Aorta (tissue), 5 donors: ENCODE data around the gene POC1B. TPM values are rescaled to one million over a fixed set of nuclear protein-coding genes. Genes with fewer than 3 reads are reported as not detected.
A peak's percentile ranks its signal among the peaks of the same experiment; 100 is the strongest.
"Not testable (repeated sequence)": the region's sequence is repeated elsewhere in the genome, so short reads cannot be mapped to it uniquely, and the experiment has no call there.

ENCODE experiments used
- ATAC-seq: fragments of 200-7000 bp; cut with Tn5 transposase; one replicate; pipeline ENCODE4 v1.9.1; 2022; ENCODE audit warnings: moderate library complexity; ENCODE audit not compliant: low FRiP score
- DNase-seq, 2 donors: peaks; one replicate each; pipeline ENCODE4 v3.0.0-alpha.2; 2020
- H3K27ac ChIP-seq, 2 donors: one replicate each; pipeline ENCODE4 v1.5.1; 2013; ENCODE audit warnings: low read length in 2 of 2, mild to moderate bottlenecking in 2 of 2, moderate library complexity in 2 of 2, control low read depth in 1 of 2, inconsistent platforms in 1 of 2, low read depth in 1 of 2
- H3K27me3 ChIP-seq, 2 donors: one replicate each; pipeline ENCODE4 v1.6.1; 2013; ENCODE audit warnings: control low read depth in 1 of 2, low read length in 1 of 2, mild to moderate bottlenecking in 1 of 2, moderate library complexity in 1 of 2; ENCODE audit not compliant: insufficient read depth in 2 of 2, control insufficient read depth in 1 of 2
- H3K36me3 ChIP-seq, 2 donors: one replicate each; pipeline ENCODE4 v1.6.1; 2013; ENCODE audit warnings: control low read depth in 1 of 2, low read length in 1 of 2, mild to moderate bottlenecking in 1 of 2; ENCODE audit not compliant: insufficient read depth in 2 of 2, control insufficient read depth in 1 of 2
- H3K4me1 ChIP-seq, 2 donors: one replicate each; pipeline ENCODE4 v1.6.1; 2013; ENCODE audit warnings: low read length in 2 of 2, control low read depth in 1 of 2, mild to moderate bottlenecking in 1 of 2, moderate library complexity in 1 of 2; ENCODE audit not compliant: insufficient read depth in 2 of 2, control insufficient read depth in 1 of 2
- H3K4me3 ChIP-seq, 2 donors: one replicate each; pipeline ENCODE4 v1.5.1; 2013; ENCODE audit warnings: low read length in 2 of 2, control low read depth in 1 of 2, mild to moderate bottlenecking in 1 of 2
- H3K9me3 ChIP-seq: one replicate; pipeline ENCODE4 v1.6.1; 2013; ENCODE audit warnings: mild to moderate bottlenecking, low read length; ENCODE audit not compliant: control insufficient read depth
- WGBS, 2 donors: extraction: QIAGEN DNeasy Blood & Tissue Kit; methylation state at CpG; one replicate each; pipeline ENCODE4 v1.1.7; 2013; 5-methylcytosine and 5-hydroxymethylcytosine counted together
- intact Hi-C, 2 donors: fragments of 100-400 bp; cut with DNase I; formaldehyde crosslinking; loops; one replicate each; pipeline versions ENCODE4 v1.14.2 to v1.15.0; 2022
- polyA plus RNA-seq, 2 donors: library from polyadenylated mRNA; stranded (reverse); fragments of 200-250 nt; gene quantifications; one replicate each; pipeline ENCODE4 v1.2.3, GENCODE V29; 2013
- total RNA-seq, 2 donors: library from RNA; stranded (reverse); fragmentation: NEBNext Ultra II Directional; extraction: Animal tissue kit (Norgen Biotek cat#: 25700); gene quantifications; one replicate each; pipeline ENCODE4 v1.2.1, GENCODE V29; 2021
- donor health status: healthy with polysubstance abuse.
- donor health status: Bipolar disorder and iron deficiency.
- donor health status: DM: no; HTN: no; CAD: no.
- donor health status: DM: no; HTN: no; CAD: no.
- donor health status: DM: yes; HTN: yes; CAD: no.

POC1B gene
- total and polyA plus RNA-seq, 4 donors, result 7.3 to 21.9 (median 20.6) TPM

- intact Hi-C loops, result loop anchor here in 1 of 2 donors (10.0 kb wide), 1 partner anchor 454 kb away; no protein-coding TSS in a partner anchor
- H3K27ac ChIP-seq, result no peak overlapping the region
Observed at GRCh38 chr12:89468648-89469326, 57.1 kb downstream of the POC1B start.

GRCh38 chr12:89468017-89468416 lies 57.8 kb downstream of the POC1B start:
- Histone ChIP-seq H3K4me3 (no peak overlapping the region), H3K27ac (no peak overlapping the region), H3K4me1 (no peaks in the 10 kb centered on the region), H3K36me3 (no peaks in the 10 kb centered on the region), H3K27me3 (no peaks in the 10 kb centered on the region), H3K9me3 (no peaks in the 10 kb centered on the region)
- WGBS, 2 donors, result 88 to 95% methylated on average over 1 of the region's 1 CpG
- no peak for DNase-seq
- no peak for ATAC-seq
- intact Hi-C loops, result loop anchor here in 1 of 2 donors (10.0 kb wide), 1 partner anchor 453 kb away; no protein-coding TSS in a partner anchor

More at GRCh38 chr12:89468648-89469326, 57.1 kb downstream of the POC1B start:
- ATAC-seq (no peak), DNase-seq (no peak)
- no peaks in the 10 kb centered on the region for H3K4me1 ChIP-seq
- no peaks in the 10 kb centered on the region for H3K36me3 ChIP-seq
- no peak overlapping the region for H3K4me3 ChIP-seq
- no peaks in the 10 kb centered on the region for H3K9me3 ChIP-seq
- 89 to 95% methylated on average over 4 of the region's 4 CpGs for WGBS, 2 donors
- no peaks in the 10 kb centered on the region for H3K27me3 ChIP-seq

- Histone ChIP-seq H3K27ac (no peak overlapping the region), H3K4me3 (no peak overlapping the region), H3K9me3 (no peaks in the 10 kb centered on the region), H3K27me3 (no peaks in the 10 kb centered on the region), H3K36me3 (no peaks in the 10 kb centered on the region), H3K4me1 (no peaks in the 10 kb centered on the region)
- DNase-seq (no peak), ATAC-seq (no peak)
- intact Hi-C loops, result loop anchor here in 1 of 2 donors (10.0 kb wide), 1 partner anchor 450 kb away; no protein-coding TSS in a partner anchor
- 53 to 85% methylated on average over 4 of the region's 4 CpGs for WGBS, 2 donors
Observed at GRCh38 chr12:89464974-89465592, 60.8 kb downstream of the POC1B start.

GRCh38 chr12:89461649-89462612 lies 63.9 kb downstream of the POC1B start:
- Histone ChIP-seq H3K27me3 (no peaks in the 10 kb centered on the region), H3K9me3 (no peaks in the 10 kb centered on the region), H3K4me3 (no peak overlapping the region), H3K36me3 (no peaks in the 10 kb centered on the region), H3K27ac (no peak overlapping the region), H3K4me1 (no peaks in the 10 kb centered on the region)
- intact Hi-C loops, result loop anchor here (2.0 to 10.0 kb wide), 2 partner anchors 411 to 447 kb away; no protein-coding TSS in a partner anchor
- DNase-seq (no peak), ATAC-seq (peak; percentile 89)
- WGBS, 2 donors, result 25 to 28% methylated on average over 6 of the region's 6 CpGs

GRCh38 chr12:89461190-89461589 lies 64.7 kb downstream of the POC1B start:
- H3K36me3 ChIP-seq, result no peaks in the 10 kb centered on the region
- H3K4me1 ChIP-seq, result no peaks in the 10 kb centered on the region
- H3K9me3 ChIP-seq, result no peaks in the 10 kb centered on the region
- DNase-seq (no peak), ATAC-seq (peak; percentile 28)
- 65 to 73% methylated on average over 4 of the region's 4 CpGs for WGBS, 2 donors
- H3K4me3 ChIP-seq, result no peak overlapping the region
- H3K27ac ChIP-seq, result no peak overlapping the region
- H3K27me3 ChIP-seq, result no peaks in the 10 kb centered on the region
- intact Hi-C loops, result loop anchor here in 1 of 2 donors (10.0 kb wide), 1 partner anchor 446 kb away; no protein-coding TSS in a partner anchor

- intact Hi-C loops, ATAC-seq, H3K4me3 ChIP-seq, H3K36me3 ChIP-seq, DNase-seq, H3K27ac ChIP-seq, H3K27me3 ChIP-seq, H3K9me3 ChIP-seq, H3K4me1 ChIP-seq: not testable (repeated sequence)
- WGBS, 2 donors, result 35 to 49% methylated on average over 3 to 4 of the region's 4 CpGs
Observed at GRCh38 chr12:89459279-89459678, 66.6 kb downstream of the POC1B start.

- no peaks in the 10 kb centered on the region for H3K27me3 ChIP-seq
- intact Hi-C loops, result no loop called here
- 73 to 85% methylated on average over 1 of the region's 1 CpG for WGBS, 2 donors
- ATAC-seq, result no peak
- H3K27ac ChIP-seq, result no peak overlapping the region
- H3K4me1 ChIP-seq, result peaks cover 3 to 5% of the 10 kb centered on the region in 2 donors
- DNase-seq, result no peak
- H3K4me3 ChIP-seq, result no peak overlapping the region
- H3K36me3 ChIP-seq, result no peaks in the 10 kb centered on the region
- H3K9me3 ChIP-seq, result no peaks in the 10 kb centered on the region
Observed at GRCh38 chr12:89456565-89456964, 69.3 kb downstream of the POC1B start.

- no peaks in the 10 kb centered on the region for H3K9me3 ChIP-seq
- H3K4me3 ChIP-seq, result peak overlapping the region in 1 of 2 donors; percentile 5
- peak; percentile 36 for ATAC-seq
- H3K27me3 ChIP-seq, result no peaks in the 10 kb centered on the region
- H3K4me1 ChIP-seq, result peaks cover 4 to 5% of the 10 kb centered on the region in 2 donors
- no peak for DNase-seq
- WGBS, 2 donors, result 44 to 48% methylated on average over 7 of the region's 7 CpGs
- H3K27ac ChIP-seq, result peak overlapping the region; percentile 93 to 99
- no peaks in the 10 kb centered on the region for H3K36me3 ChIP-seq
- intact Hi-C loops, result loop anchor here in 1 of 2 donors (2.0 to 5.0 kb wide), 2 partner anchors 103 to 287 kb away; no protein-coding TSS in a partner anchor
Observed at GRCh38 chr12:89454080-89454848, 71.6 kb downstream of the POC1B start.
